Stimulated activated CD8-positive, alpha-beta memory T cell treated with anti-CD3 and anti-CD28 coated beads, Interleukin-12 subunit alpha, Interleukin-12 subunit beta, amount 100 ng/mL, for 24 hours (primary cell): Measurements from ENCODE around the gene ZNF107.
"Not testable (repeated sequence)": the region's sequence is repeated elsewhere in the genome, so short reads cannot be mapped to it uniquely, and the experiment has no call there.

ENCODE experiments used
- DNase-seq: peaks from one replicate; pipeline ENCODE4 v3.0.0-alpha.2; 2020; ENCODE audit errors: extremely low read depth

The ZNF107 gene

DNA sequence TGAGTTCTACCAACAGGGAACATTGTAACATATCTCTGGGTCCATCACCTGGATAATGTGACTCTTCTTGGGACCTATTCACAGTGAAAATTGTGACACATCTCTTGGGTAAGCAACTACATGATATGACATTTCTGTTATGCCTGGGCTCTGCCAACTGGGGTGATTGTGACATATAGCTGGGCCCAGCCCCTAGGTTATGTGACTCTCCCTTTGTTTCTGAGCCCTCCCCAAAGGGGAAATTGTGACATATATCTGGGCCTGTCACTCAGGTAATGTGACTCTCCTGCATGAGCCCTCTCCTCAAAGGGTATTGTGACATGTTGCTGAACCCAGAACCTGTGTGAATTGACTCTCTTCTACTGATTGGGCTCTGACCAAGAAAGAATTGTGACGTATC lies 22.4 kb upstream of the ZNF107 start:
- no peak for DNase-seq

GRCh38 chr7:64651203-64651602 lies 14.7 kb upstream of the ZNF107 start:
- no peak for DNase-seq

DNA sequence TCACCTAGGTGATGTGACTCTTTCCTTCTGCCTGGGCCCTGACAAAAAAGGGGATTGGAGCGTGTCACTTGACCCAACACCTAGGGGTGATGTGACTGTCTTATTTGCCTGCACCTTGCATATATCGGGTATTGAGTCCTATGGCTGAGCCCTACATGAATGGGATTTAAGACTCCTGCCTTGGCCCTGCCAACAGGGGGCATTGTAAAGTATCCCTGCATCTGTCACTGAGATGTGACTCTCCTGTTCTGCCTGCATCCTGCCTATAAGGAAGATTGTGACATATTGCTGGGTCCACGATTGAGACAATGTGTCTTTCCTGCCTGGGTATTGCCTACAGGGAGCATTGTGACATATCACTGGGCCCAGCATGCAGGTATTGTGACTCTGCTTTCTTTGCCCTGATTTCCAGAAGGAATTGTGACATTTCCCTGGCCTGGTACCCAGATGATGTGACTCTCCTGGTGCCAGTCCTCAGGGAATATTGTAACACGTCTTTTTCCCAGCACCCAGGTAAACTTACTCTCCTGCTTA lies 14.2 kb upstream of the ZNF107 start:
- no peak for DNase-seq

GRCh38 chr7:64653721-64654401 lies 12.1 kb upstream of the ZNF107 start:
- DNase-seq = no peak

DNA sequence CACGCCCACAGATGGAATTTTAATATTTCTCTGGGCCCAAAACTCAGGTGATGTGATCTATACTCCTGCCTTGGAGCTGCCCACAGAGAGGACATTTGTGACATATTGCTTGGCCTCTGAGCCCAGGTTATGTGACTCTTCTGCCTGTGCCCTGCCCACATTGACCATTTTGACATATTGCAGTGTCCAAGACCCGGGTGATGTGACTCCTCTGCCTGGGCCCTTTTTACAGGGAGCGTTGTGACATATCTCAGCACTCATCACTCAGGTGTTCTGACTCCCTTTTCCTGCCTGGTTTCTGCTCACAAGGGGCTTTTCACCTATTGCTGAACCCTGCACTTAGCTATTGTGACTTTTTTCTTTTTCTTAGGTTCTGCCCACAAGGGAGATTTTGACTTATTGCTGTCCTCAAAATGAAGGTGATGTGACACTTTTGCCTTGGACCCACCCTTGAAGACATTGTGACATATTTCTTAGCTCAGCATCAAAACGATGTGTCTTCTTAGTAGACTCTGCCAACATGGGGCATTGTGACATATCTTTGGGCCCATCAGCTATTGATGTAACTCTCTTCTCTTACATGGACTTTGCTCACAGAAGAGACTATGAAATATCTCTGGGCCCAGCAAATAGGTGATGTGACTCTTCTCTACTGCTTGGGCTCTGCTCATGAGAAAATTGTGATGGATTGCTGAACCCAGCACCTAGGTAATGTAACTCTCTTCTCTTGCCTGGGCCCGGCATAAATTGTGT lies 11.0 kb upstream of the ZNF107 start:
- no peak for DNase-seq

GRCh38 chr7:64655811-64656210 lies 10.1 kb upstream of the ZNF107 start:
- no peak for DNase-seq

GRCh38 chr7:64656489-64656888 lies 9.4 kb upstream of the ZNF107 start:
- DNase-seq = no peak

GRCh38 chr7:64662091-64662490 lies 3.8 kb upstream of the ZNF107 start:
- not testable (repeated sequence) for DNase-seq

- no peak for DNase-seq
Measured at GRCh38 chr7:64666663-64667050, 724 bp downstream of the ZNF107 start.

GRCh38 chr7:64667311-64667710 lies 1.4 kb downstream of the ZNF107 start:
- DNase-seq = no peak

- DNase-seq = no peak
Measured at GRCh38 chr7:64672414-64672813, 6.5 kb downstream of the ZNF107 start.

GRCh38 chr7:64685091-64685490 lies 19.2 kb downstream of the ZNF107 start:
- no peak for DNase-seq

GRCh38 chr7:64685741-64686140 lies 19.8 kb downstream of the ZNF107 start:
- DNase-seq = no peak

- DNase-seq = no peak
Measured at GRCh38 chr7:64686493-64687184, 20.7 kb downstream of the ZNF107 start.

- DNase-seq = no peak
Measured at GRCh38 chr7:64687249-64687648, 21.3 kb downstream of the ZNF107 start.

GRCh38 chr7:64688988-64689387 lies 23.1 kb downstream of the ZNF107 start:
- no peak for DNase-seq

DNA sequence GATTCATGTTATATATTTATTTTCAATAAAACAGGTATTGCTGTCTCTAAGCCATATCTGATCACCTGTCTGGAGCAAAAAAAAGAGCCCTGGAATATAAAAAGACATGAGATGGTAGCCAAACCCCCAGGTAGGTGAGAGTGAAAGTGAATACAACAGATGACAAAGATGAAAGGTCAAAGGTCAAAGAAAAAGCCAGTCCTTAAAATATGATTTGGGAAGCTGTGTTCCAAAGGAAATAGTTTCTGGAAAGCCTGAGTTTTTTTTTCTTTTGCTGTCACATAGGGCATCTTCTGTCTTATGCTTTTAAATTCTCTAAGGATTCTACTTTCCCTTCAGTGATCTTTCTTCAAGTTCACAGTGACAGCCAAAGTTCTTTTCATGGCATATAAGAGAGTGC lies 25.9 kb downstream of the ZNF107 start:
- DNase-seq = no peak

GRCh38 chr7:64697863-64698262 lies 31.9 kb downstream of the ZNF107 start:
- not testable (repeated sequence) for DNase-seq

DNA sequence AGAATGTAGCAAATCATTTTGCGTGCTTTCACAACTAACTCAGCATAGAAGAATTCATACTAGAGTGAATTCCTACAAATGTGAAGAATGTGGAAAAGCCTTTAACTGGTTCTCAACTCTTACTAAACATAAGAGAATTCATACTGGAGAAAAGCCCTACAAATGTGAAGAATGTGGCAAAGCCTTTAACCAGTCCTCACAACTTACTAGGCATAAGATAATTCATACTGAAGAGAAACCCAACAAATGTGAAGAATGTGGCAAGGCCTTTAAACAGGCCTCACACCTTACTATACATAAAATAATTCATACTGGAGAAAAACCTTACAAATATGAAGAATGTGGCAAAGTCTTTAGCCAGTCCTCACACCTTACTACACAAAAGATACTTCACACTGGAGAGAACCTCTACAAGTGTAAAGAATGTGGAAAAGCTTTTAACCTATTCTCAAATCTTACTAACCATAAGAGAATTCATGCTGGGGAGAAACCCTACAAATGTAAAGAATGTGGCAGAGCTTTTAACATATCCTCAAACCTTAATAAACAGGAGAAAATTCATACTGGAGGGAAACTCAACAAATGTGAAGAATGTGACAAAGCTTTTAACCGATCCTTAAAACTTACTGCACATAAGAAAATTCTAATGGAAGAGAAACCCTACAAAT lies 40.8 kb downstream of the ZNF107 start:
- DNase-seq = no peak

GRCh38 chr7:64717896-64718295 lies 52.0 kb downstream of the ZNF107 start:
- not testable (repeated sequence) for DNase-seq

- no peak for DNase-seq
Measured at GRCh38 chr7:64729089-64729848, 63.3 kb downstream of the ZNF107 start.
